Measurements from ENCODE around the gene WRAP73.

GRCh38 chr1:3668148-3668547, 18.2 kb upstream of the WRAP73 start:
- TF ChIP-seq CTCF (IDR thresholded peaks at IDR 0.05; ENCODE audit: poor library complexity) (no peak), EZH2 (IDR thresholded peaks at IDR 0.05; ENCODE audit: borderline replicate concordance) (no peak)
